Activated CD4-positive, alpha-beta T cell treated with anti-CD3 and anti-CD28 coated beads for 36 hours (primary cell): ENCODE measurements around the gene ATP8B2. TPM values are rescaled to one million over a fixed set of nuclear protein-coding genes. Genes with fewer than 3 reads are reported as not detected.
A peak's percentile ranks its signal among the peaks of the same experiment; 100 is the strongest.
"Not testable (repeated sequence)": the region's sequence is repeated elsewhere in the genome, so short reads cannot be mapped to it uniquely, and the experiment has no call there.

ENCODE experiments used
- ATAC-seq: fragments of 200-7000 bp; cut with Tn5 transposase; one replicate; pipeline ENCODE4 v1.10.0; 2021; ENCODE audit warnings: mild to moderate bottlenecking, moderate library complexity
- CTCF ChIA-PET: fragments of 350-600 bp; sonication (Branson Sonifier 250); formaldehyde crosslinking; loops from one replicate; lab custom pipeline; 2021; ENCODE audit warnings: antibody characterized with exemption; lab: Charles Lee
- POLR2A ChIA-PET: fragments of 350-600 bp; sonication (Branson Sonifier 250); formaldehyde crosslinking; loops from one replicate; lab custom pipeline; 2021; ENCODE audit warnings: antibody characterized with exemption, inconsistent platforms; lab: Charles Lee
- DNase-seq: peaks from one replicate; pipeline ENCODE4 v3.0.0-alpha.2; 2020
- H3K27ac Mint-ChIP-seq: one replicate; pipeline ENCODE4 v1.8.0; 2021; ENCODE audit warnings: mixed read lengths
- H3K27me3 Mint-ChIP-seq: one replicate; pipeline ENCODE4 v1.8.0; 2021; ENCODE audit warnings: mixed read lengths
- H3K36me3 Mint-ChIP-seq: one replicate; pipeline ENCODE4 v1.8.0; 2021; ENCODE audit warnings: low read depth, mixed read lengths
- H3K4me1 Mint-ChIP-seq: one replicate; pipeline ENCODE4 v1.8.0; 2021; ENCODE audit warnings: mixed read lengths
- H3K4me3 Mint-ChIP-seq: one replicate; pipeline ENCODE4 v1.8.0; 2021; ENCODE audit warnings: mild to moderate bottlenecking, moderate library complexity, mixed read lengths
- H3K9me3 Mint-ChIP-seq: one replicate; pipeline ENCODE4 v1.8.0; 2021; ENCODE audit warnings: low read depth, mixed read lengths
- intact Hi-C, 2 experiments: fragments of 100-400 bp; cut with DNase I in 1 of 2; cut with micrococcal nuclease in 1 of 2; formaldehyde crosslinking; loops; one replicate each; pipeline versions ENCODE4 v1.14.2 to v1.15.1; 2022 to 2024; cut with DNase I, micrococcal nuclease
- total RNA-seq, 2 experiments: library from RNA; stranded (reverse); gene quantifications; one replicate each; pipeline ENCODE4 v1.2.3, GENCODE V29; 2021

Gene ATP8B2
- total RNA-seq, 2 experiments from 2014 or later: 48.2 TPM

DNA sequence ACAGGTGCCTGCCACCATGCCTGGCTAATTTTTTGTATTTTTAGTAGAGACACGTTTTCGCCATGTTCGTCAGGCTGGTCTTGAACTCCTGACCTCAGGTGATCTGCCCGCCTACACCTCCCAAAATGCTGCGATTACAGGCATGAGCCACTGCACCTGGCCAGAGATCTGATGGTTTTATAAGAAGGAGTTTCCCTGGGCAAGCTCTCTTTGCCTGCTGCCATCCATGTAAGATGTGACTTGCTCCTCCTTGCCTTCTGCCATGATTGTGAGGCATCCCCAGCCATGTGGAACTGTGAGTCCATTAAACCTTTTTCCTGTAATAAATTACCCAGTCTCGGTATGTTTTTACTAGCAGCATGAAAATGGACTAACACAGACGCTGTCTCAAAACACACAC lies 16.2 kb upstream of the ATP8B2 start:
- POLR2A ChIA-PET, H3K4me3 Mint-ChIP-seq, intact Hi-C loops, ATAC-seq, H3K9me3 Mint-ChIP-seq, H3K27ac Mint-ChIP-seq, H3K27me3 Mint-ChIP-seq, H3K36me3 Mint-ChIP-seq, DNase-seq: not testable (repeated sequence)
- H3K4me1 Mint-ChIP-seq: peaks cover 24% of the 10 kb centered on the region
- CTCF ChIA-PET: interaction anchor here (1.2 kb wide), 1 partner anchor 26 kb away, joined by 5 read pairs; no protein-coding TSS in a partner anchor

- H3K27ac Mint-ChIP-seq, CTCF ChIA-PET, H3K27me3 Mint-ChIP-seq, H3K9me3 Mint-ChIP-seq, H3K4me3 Mint-ChIP-seq, H3K36me3 Mint-ChIP-seq, ATAC-seq, DNase-seq, intact Hi-C loops, POLR2A ChIA-PET: not testable (repeated sequence)
- H3K4me1 Mint-ChIP-seq: peaks cover 10% of the 10 kb centered on the region
Observed at GRCh38 chr1:154312229-154313065, 12.9 kb upstream of the ATP8B2 start.

GRCh38 chr1:154313066-154313356 lies 12.3 kb upstream of the ATP8B2 start:
- intact Hi-C loops: no loop called here
- ChIA-PET CTCF (no interaction called here), POLR2A (no interaction called here)
- DNase-seq (no peak), ATAC-seq (no peak)
- Mint-ChIP-seq H3K9me3 (peaks cover 8% of the 10 kb centered on the region), H3K4me3 (no peak overlapping the region), H3K36me3 (peaks cover 1% of the 10 kb centered on the region), H3K4me1 (peaks cover 5% of the 10 kb centered on the region), H3K27me3 (no peaks in the 10 kb centered on the region), H3K27ac (no peak overlapping the region)

GRCh38 chr1:154314226-154314625 lies 11.1 kb upstream of the ATP8B2 start:
- H3K4me1 Mint-ChIP-seq, POLR2A ChIA-PET, H3K27me3 Mint-ChIP-seq, H3K27ac Mint-ChIP-seq, H3K36me3 Mint-ChIP-seq, H3K9me3 Mint-ChIP-seq, DNase-seq, H3K4me3 Mint-ChIP-seq, ATAC-seq, intact Hi-C loops: not testable (repeated sequence)
- CTCF ChIA-PET: interaction anchor here (0.6 to 0.7 kb wide), 2 partner anchors 115 to 468 kb away, joined by 3 read pairs; no protein-coding TSS in a partner anchor

DNA sequence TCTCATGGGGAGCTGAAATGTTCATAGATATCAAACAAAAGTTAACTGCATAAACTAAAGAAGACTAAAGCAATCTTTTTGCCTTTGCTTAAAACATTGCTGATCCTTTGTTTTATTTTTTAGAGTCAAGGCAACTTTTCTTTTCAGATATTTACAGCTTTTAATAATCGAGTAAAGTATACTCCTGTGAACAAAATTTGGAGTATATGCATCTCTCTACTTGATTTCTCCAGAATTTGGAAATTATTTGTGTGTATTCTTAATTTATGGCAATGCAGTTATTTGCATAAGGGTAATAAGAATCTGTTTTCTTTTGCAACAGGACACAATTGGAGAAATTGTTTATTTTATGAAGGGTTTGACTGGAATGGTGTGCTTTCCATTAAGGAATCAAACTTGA lies 8.6 kb upstream of the ATP8B2 start:
- peaks cover 8% of the 10 kb centered on the region for H3K9me3 Mint-ChIP-seq
- ATAC-seq: no peak
- H3K4me3 Mint-ChIP-seq: no peak overlapping the region
- intact Hi-C loops: no loop called here
- no peaks in the 10 kb centered on the region for H3K4me1 Mint-ChIP-seq
- H3K27ac Mint-ChIP-seq: no peak overlapping the region
- peaks cover 1% of the 10 kb centered on the region for H3K36me3 Mint-ChIP-seq
- no peak for DNase-seq
- H3K27me3 Mint-ChIP-seq: no peaks in the 10 kb centered on the region
- POLR2A ChIA-PET: no interaction called here
- CTCF ChIA-PET: interaction anchor here (1.2 kb wide), 1 partner anchor 29 kb away, joined by 5 read pairs; no protein-coding TSS in a partner anchor

DNA sequence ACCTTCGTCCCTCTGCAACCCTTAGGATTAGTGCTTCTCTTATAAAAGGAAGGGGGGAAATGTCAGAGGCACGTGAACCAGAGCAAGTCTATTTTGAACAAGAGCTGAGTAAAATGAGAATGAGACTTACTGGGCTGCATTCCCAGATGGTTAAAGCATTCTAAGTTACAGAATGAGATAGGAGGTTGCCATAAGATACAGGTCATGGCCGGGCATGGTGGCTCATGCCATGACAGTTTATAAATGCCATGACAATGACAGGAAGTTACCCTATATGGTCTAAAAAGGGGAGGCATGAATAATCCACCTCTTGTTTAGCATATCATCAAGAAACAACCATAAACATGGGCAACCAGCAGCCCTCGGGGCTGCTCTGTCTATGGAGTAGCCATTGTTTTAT lies 6.9 kb upstream of the ATP8B2 start:
- H3K27me3 Mint-ChIP-seq: no peaks in the 10 kb centered on the region
- H3K27ac Mint-ChIP-seq: no peak overlapping the region
- ATAC-seq (no peak), DNase-seq (no peak)
- H3K4me3 Mint-ChIP-seq: no peak overlapping the region
- H3K4me1 Mint-ChIP-seq: no peaks in the 10 kb centered on the region
- intact Hi-C loops: no loop called here
- H3K36me3 Mint-ChIP-seq: peaks cover 1% of the 10 kb centered on the region
- peaks cover 8% of the 10 kb centered on the region for H3K9me3 Mint-ChIP-seq
- ChIA-PET POLR2A (no interaction called here), CTCF (interaction anchor here (0.7 to 1.4 kb wide), 6 partner anchors 9 to 228 kb away, joined by 3 to 6 read pairs (median 4); no protein-coding TSS in a partner anchor)

GRCh38 chr1:154320882-154321608 lies 4.3 kb upstream of the ATP8B2 start, which contains the start of gene AQP10:
Gene AQP10 (plus strand): TSS chr1:154321093. CDS start chr1:154321156, 63 bp downstream.
- Mint-ChIP-seq H3K36me3 (peaks cover 1% of the 10 kb centered on the region), H3K27me3 (no peaks in the 10 kb centered on the region), H3K4me3 (no peak within 1 kb of the TSS), H3K9me3 (peaks cover 8% of the 10 kb centered on the region), H3K4me1 (peaks cover 5% of the 10 kb centered on the region), H3K27ac (no peak within 1 kb of the TSS)
- intact Hi-C loops: no loop called here
- POLR2A ChIA-PET: interaction anchor here (0.8 kb wide), 1 partner anchor 78 kb away, joined by 4 read pairs; no protein-coding TSS in a partner anchor
- no peak for DNase-seq
- CTCF ChIA-PET: no interaction called here
- no peak for ATAC-seq

GRCh38 chr1:154321609-154321934 lies 3.8 kb upstream of the ATP8B2 start:
- H3K4me1 Mint-ChIP-seq: peaks cover 10% of the 10 kb centered on the region
- H3K4me3 Mint-ChIP-seq, H3K36me3 Mint-ChIP-seq, H3K9me3 Mint-ChIP-seq, DNase-seq, intact Hi-C loops, CTCF ChIA-PET, ATAC-seq, H3K27me3 Mint-ChIP-seq, H3K27ac Mint-ChIP-seq: not testable (repeated sequence)
- POLR2A ChIA-PET: interaction anchor here (0.8 kb wide), 1 partner anchor 77 kb away, joined by 4 read pairs; no protein-coding TSS in a partner anchor

DNA sequence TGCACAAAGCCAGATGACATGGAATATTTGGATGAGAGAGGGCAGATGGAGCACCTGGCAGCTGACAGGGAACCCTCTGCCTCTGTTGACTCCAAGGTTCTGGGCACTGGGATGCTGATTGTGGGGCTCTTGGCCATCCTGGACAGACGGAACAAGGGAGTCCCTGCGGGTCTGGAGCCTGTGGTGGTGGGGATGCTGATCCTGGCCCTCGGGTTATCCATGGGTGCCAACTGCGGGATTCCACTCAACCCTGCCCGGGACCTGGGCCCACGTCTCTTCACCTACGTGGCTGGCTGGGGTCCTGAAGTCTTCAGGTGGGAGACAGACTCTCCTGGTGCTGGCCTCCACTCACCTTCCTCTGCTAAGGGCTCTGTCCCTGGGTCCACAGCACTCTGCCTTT lies 1.8 kb upstream of the ATP8B2 start:
- no peak for DNase-seq
- CTCF ChIA-PET: interaction anchor here (0.6 to 5.9 kb wide), 8 partner anchors 11 to 357 kb away, joined by 3 to 99 read pairs (median 4); no protein-coding TSS in a partner anchor
- Mint-ChIP-seq H3K36me3 (no peaks in the 10 kb centered on the region), H3K9me3 (no peaks in the 10 kb centered on the region), H3K4me3 (no peak overlapping the region), H3K27me3 (no peaks in the 10 kb centered on the region), H3K4me1 (peaks cover 28% of the 10 kb centered on the region), H3K27ac (no peak overlapping the region)
- intact Hi-C loops: no loop called here
- POLR2A ChIA-PET: no interaction called here
- ATAC-seq: no peak

GRCh38 chr1:154324241-154324640 lies 1.1 kb upstream of the ATP8B2 start:
- ChIA-PET CTCF (interaction anchor here (0.6 to 5.9 kb wide), 11 partner anchors 10 to 357 kb away, joined by 3 to 99 read pairs (median 4); no protein-coding TSS in a partner anchor), POLR2A (interaction anchor here (1.4 kb wide), 1 partner anchor 11 kb away, joined by 6 read pairs; no protein-coding TSS in a partner anchor)
- intact Hi-C loops: loop anchor here in 1 of 2 experiments (1.0 to 2.0 kb wide), 6 partner anchors 11 to 677 kb away; partner anchors contain the start of gene ILF2
- Mint-ChIP-seq H3K9me3 (no peaks in the 10 kb centered on the region), H3K27me3 (no peaks in the 10 kb centered on the region), H3K36me3 (peaks cover under 1% of the 10 kb centered on the region), H3K27ac (peak overlapping the region; percentile 19), H3K4me1 (peaks cover 32% of the 10 kb centered on the region), H3K4me3 (peak overlapping the region; percentile 99)
- ATAC-seq (no peak), DNase-seq (no peak)
